Effector memory CD8-positive, alpha-beta T cell (primary cell): Measurements from ENCODE around the gene VWF.

ENCODE experiments used
- ATAC-seq: fragments of 150-1000 bp; cut with Tn5 transposase; replicated peaks from 2 replicates; pipeline ENCODE4 v1.10.0; 2021; ENCODE audit warnings: mild to moderate bottlenecking, moderate library complexity
- DNase-seq, 3 experiments: peaks; one replicate each; pipeline ENCODE4 v3.0.0; 2021
- H3K27ac Mint-ChIP-seq, 2 donors: one replicate each; pipeline ENCODE4 v1.8.0; 2022; ENCODE audit warnings: mild to moderate bottlenecking in 2 of 2, mixed read lengths in 2 of 2, moderate library complexity in 2 of 2
- H3K27me3 Mint-ChIP-seq, 2 donors: one replicate each; pipeline ENCODE4 v1.8.0; 2022; ENCODE audit warnings: mixed read lengths in 2 of 2
- H3K36me3 Mint-ChIP-seq: one replicate; pipeline ENCODE4 v1.8.0; 2022; ENCODE audit warnings: mild to moderate bottlenecking, moderate library complexity, mixed read lengths; ENCODE audit not compliant: insufficient read depth
- H3K4me1 Mint-ChIP-seq, 2 donors: one replicate each; pipeline ENCODE4 v1.8.0; 2022; ENCODE audit warnings: low read depth in 2 of 2, mixed read lengths in 2 of 2
- H3K4me3 Mint-ChIP-seq, 2 donors: one replicate each; pipeline ENCODE4 v1.8.0; 2022; ENCODE audit warnings: mild to moderate bottlenecking in 2 of 2, mixed read lengths in 2 of 2, moderate library complexity in 2 of 2
- H3K9me3 Mint-ChIP-seq, 2 donors: one replicate each; pipeline ENCODE4 v1.8.0; 2022; ENCODE audit warnings: mixed read lengths in 2 of 2

The VWF gene

DNA sequence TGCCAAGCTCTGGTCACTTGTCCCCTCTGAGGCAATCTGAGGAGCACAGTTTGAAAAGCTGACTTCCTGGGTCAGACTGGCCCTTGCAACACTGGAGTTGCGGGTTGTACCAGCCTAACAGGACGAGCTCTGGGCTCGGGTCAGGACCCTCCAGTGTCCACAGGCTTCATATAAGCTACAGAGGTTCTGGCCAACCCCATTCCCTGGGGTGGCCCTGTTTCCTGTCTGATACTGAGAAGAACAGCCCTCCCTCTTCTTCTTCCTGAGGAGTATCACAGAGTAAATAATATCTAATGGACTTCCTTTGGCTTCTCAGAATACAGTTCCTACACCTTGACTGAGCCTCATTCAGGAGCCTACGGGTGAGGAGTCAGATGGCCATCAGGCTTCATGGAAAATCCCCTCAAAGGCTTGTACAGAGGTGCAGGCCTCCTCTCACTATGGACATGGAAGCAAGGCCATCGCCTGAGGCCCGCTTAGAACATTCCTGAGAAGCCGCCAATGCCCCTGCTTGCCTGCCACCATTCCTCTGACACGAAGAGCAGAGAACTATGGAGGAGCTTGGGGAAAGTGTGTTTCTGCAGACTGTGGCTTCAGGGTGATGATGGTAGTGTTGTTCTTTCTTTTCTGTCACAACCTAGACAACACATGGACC lies 150.9 kb downstream of the VWF start:
- peaks cover 77 to 86% of the 10 kb centered on the region in 2 donors for H3K27me3 Mint-ChIP-seq
- H3K4me3 Mint-ChIP-seq = no peak overlapping the region
- no peak overlapping the region for H3K27ac Mint-ChIP-seq
- no peaks in the 10 kb centered on the region for H3K9me3 Mint-ChIP-seq
- DNase-seq (no peak), ATAC-seq (no peak)
- no peaks in the 10 kb centered on the region for H3K36me3 Mint-ChIP-seq
- no peaks in the 10 kb centered on the region for H3K4me1 Mint-ChIP-seq

DNA sequence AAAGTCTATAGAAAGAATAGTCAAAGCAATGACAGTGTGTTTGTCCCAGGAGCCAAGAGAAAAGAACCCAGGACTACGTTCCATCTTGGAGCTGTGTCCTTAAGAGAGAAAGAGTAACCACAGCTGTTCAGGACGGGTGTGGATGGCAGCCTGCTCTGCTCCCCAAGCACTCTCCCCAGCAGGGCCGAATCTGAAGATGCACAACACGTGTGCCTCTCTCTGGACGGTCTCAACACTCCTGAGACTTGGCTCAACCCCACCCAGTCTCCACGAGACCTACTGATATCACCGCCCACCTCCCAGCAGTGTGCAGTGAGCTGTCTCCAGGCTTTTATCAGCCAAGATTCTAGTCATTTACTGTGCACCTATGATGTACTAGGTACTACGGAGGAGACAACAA lies 152.1 kb downstream of the VWF start:
- ATAC-seq (no peak), DNase-seq (no peak)
- Mint-ChIP-seq H3K4me1 (no peaks in the 10 kb centered on the region), H3K27ac (no peak overlapping the region), H3K27me3 (peaks cover 77 to 97% of the 10 kb centered on the region in 2 donors), H3K9me3 (no peaks in the 10 kb centered on the region), H3K4me3 (no peak overlapping the region), H3K36me3 (no peaks in the 10 kb centered on the region)

DNA sequence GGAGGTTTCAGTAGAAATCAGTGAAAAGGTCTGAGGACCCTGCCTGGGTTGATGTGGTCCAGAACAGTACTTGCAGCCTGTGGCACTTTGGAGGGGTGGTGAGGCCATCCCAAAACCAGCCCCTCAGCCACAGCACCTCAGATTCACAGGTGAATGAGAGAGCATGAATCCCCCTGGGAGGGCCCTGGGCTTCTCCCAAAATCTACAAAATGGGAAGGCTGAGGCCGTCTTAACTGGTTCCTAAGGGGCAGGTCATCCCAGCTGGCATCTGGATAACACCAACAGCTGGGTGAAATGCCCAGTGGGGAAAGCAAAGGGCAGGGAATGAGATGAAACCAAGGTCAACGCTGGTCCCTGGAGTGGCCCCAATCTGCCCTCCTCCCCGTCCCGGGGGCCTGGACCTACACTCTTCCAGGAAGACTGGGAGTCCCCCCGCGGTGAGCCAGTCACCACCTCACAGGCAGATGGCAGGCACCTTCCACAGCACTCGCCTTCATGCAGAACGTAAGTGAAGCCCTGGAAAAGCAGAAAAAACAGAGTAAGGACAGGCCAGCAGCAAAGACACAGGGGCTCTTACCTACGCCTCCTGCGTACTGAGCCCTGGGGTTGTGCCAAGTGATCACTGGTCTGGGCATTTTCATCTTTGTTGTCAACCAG lies 153.1 kb downstream of the VWF start:
- H3K4me3 Mint-ChIP-seq = no peak overlapping the region
- H3K27me3 Mint-ChIP-seq = peaks cover 67 to 92% of the 10 kb centered on the region in 2 donors
- no peaks in the 10 kb centered on the region for H3K36me3 Mint-ChIP-seq

DNA sequence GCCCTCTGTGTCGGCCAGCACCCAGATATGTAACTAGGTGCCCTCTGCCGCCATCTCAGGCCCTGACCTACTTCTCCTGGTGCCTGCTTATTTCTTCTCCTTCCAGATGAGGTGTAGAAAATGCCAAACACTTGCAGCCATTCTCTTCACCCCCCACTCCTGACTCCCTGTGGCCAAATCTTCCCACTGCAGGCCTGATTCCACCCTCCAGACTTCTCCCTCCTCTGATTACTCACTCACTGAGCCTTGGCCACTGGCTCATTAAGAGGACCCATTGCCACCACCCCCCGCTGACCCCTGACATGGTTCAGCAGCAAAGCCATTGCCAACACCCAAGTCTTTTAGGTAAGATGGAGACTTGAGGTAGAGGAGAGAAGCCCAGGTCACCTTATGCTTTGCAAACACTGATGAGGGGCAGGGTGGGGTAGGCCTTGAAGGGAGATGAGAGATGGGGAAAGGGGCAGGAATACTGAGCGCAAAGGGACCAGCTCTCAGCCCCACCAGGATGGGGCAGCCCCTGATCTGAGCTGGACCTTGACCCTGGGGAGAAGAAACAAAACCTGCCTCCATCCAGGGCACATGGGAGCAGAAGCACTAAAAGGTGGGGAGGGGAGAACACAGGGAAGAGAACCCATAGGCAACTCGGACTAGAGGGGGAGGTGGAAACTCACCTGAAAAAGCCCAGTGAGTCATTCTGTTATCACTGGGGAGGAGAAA lies 154.3 kb downstream of the VWF start:
- DNase-seq (no peak), ATAC-seq (no peak)
- no peak overlapping the region for H3K27ac Mint-ChIP-seq
- no peak overlapping the region for H3K4me3 Mint-ChIP-seq
- H3K36me3 Mint-ChIP-seq = no peaks in the 10 kb centered on the region
- no peaks in the 10 kb centered on the region for H3K9me3 Mint-ChIP-seq
- H3K4me1 Mint-ChIP-seq = peaks cover 0 to 4% of the 10 kb centered on the region in 2 donors
- H3K27me3 Mint-ChIP-seq = peaks cover 64 to 92% of the 10 kb centered on the region in 2 donors

More for the DNA sequence above, 153.1 kb downstream of the VWF start:
- DNase-seq (no peak), ATAC-seq (no peak)
- H3K27ac Mint-ChIP-seq = no peak overlapping the region
- H3K4me1 Mint-ChIP-seq = no peaks in the 10 kb centered on the region
- H3K9me3 Mint-ChIP-seq = no peaks in the 10 kb centered on the region

DNA sequence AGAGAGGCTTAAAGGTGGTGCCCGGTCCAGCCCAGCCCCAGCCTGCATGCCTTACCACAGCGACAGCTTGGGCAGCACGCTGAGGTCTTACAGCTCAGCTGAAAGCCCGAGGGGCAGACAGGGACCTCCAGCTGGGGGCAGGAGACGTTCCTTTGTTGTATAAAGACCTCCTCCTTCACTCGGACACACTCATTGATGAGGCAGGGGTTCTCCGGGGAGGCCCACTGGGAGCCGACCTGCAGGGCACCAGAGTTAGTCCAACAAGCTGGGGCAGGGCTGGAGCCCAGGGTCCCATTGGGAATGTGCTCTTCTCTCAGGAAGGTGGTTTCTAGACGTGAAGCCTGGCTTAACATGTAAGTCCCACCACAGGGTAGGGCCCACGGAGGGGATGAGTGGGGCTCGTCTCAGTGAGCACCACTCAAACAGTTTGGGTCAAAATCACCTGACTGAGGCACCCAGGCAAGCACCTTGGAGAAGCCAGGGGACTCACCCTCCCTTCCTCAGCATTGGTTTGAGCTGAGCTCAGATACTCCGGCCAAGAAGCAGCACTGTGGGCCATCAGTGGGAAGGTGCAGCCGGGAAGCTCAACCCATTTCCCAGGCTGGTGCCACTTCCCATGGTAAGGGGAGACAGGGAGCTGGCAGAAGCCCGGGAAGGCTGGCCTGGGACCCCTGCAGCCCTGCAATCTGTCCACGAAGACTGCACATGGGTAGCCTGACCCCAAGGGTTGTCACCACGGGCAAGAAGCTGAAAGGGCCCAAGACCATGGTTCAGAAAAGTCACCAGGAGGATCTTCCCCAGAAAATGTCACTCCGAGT lies 155.1 kb downstream of the VWF start:
- Mint-ChIP-seq H3K27ac (no peak overlapping the region), H3K4me1 (peaks cover 0 to 4% of the 10 kb centered on the region in 2 donors), H3K27me3 (peaks cover 59 to 92% of the 10 kb centered on the region in 2 donors), H3K4me3 (no peak overlapping the region), H3K9me3 (no peaks in the 10 kb centered on the region), H3K36me3 (no peaks in the 10 kb centered on the region)
- ATAC-seq (no peak), DNase-seq (no peak)

DNA sequence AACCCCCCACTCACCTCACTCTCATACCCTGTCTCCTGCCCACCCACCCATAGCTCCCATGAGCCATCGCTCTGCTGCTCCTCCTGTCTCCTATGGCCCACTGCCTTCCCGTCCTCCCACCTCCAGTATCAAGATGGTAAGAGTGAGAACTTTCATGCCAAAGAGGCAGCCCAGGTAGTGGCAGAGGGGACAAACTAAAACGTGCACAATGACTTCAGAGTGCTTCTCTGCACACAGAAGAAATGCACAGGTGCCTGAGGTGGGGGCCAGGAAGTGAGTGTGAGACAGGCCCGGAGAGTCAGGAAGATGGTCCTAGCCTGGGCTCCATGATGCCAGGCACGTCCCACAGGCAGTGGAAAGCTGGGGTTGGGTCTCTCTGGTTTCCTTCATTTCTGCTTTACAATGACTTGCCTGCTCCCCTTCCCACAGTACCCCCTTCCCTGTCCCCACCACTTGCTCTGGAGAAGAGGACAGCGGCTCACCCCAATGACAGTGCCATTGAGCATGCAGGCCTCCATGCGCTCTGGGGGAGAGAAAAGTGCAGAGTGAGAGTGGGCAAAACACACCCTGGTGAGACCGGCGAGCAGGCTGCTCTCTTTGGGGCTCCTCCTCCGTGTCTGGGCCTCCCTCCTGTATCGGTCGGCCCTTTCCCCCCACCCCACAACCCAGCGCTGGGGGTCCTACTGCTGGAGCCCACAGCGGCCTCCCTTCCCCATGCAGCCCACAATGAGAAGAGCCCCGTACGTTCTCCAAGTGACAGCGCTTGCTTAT lies 156.6 kb downstream of the VWF start:
- ATAC-seq (no peak), DNase-seq (no peak)
- Mint-ChIP-seq H3K36me3 (no peaks in the 10 kb centered on the region), H3K4me1 (peaks cover 0 to 4% of the 10 kb centered on the region in 2 donors), H3K4me3 (no peak overlapping the region), H3K9me3 (no peaks in the 10 kb centered on the region), H3K27me3 (peaks cover 47 to 79% of the 10 kb centered on the region in 2 donors), H3K27ac (no peak overlapping the region)

DNA sequence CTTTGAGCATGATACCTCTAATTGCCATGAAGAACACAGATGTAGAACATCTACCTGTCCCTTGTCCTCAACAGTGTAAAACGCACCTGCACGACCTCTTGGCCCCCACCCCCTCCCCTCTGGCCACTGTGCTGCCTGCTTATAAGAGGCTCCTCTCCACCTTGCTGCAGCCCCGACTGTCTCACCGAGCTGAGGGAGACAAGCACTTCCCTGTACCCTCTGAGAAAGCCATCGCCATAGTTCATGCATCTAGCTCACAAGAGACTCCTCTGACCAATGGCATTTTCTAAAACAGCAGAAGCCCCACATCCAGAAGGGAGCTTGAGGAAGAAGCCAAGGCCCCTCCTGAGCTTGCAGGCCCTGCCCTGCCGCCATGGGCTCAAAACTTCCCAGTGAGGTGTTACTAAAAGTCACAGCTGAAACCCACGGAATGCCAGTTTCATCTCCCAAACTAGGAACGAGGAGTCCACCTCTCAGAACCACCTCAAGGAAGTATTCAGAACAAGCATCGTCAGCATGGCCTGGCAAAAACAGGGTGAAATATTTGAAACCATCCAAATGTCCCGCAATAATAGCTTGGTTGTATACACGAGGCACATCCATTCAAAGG lies 157.9 kb downstream of the VWF start:
- no peak for ATAC-seq
- H3K9me3 Mint-ChIP-seq = no peaks in the 10 kb centered on the region
- no peak for DNase-seq
- H3K27me3 Mint-ChIP-seq = peaks cover 38 to 67% of the 10 kb centered on the region in 2 donors
- peaks cover 0 to 4% of the 10 kb centered on the region in 2 donors for H3K4me1 Mint-ChIP-seq
- H3K4me3 Mint-ChIP-seq = no peak overlapping the region
- H3K36me3 Mint-ChIP-seq = no peaks in the 10 kb centered on the region
- H3K27ac Mint-ChIP-seq = no peak overlapping the region

DNA sequence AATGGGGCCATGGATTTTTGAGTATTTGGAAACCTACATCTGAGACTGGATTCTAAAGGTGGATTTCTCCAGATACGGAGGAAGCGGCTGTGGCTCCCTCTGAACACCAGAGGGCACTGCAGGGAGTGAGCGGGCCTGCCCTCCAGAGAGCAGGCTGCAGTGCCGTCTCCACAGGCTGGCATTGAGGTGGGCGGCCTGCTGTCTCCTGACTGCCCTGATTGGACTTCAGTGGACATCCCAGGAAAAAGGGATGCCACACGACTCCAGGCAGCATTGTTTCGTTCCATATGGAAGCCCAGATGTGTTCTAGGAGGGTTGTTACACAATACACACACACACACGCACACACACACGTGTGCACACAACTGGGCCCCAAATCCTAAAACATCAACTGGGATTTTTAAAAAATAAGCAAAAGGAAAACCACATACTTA lies 158.5 kb downstream of the VWF start:
- peak; percentile 13 to 41 (median 17) for DNase-seq
- peak; percentile 60 for ATAC-seq
- H3K27me3 Mint-ChIP-seq = peaks cover 32 to 61% of the 10 kb centered on the region in 2 donors
- no peak overlapping the region for H3K27ac Mint-ChIP-seq
- H3K9me3 Mint-ChIP-seq = no peaks in the 10 kb centered on the region
- H3K4me1 Mint-ChIP-seq = peaks cover 0 to 4% of the 10 kb centered on the region in 2 donors
- no peak overlapping the region for H3K4me3 Mint-ChIP-seq
- H3K36me3 Mint-ChIP-seq = no peaks in the 10 kb centered on the region

DNA sequence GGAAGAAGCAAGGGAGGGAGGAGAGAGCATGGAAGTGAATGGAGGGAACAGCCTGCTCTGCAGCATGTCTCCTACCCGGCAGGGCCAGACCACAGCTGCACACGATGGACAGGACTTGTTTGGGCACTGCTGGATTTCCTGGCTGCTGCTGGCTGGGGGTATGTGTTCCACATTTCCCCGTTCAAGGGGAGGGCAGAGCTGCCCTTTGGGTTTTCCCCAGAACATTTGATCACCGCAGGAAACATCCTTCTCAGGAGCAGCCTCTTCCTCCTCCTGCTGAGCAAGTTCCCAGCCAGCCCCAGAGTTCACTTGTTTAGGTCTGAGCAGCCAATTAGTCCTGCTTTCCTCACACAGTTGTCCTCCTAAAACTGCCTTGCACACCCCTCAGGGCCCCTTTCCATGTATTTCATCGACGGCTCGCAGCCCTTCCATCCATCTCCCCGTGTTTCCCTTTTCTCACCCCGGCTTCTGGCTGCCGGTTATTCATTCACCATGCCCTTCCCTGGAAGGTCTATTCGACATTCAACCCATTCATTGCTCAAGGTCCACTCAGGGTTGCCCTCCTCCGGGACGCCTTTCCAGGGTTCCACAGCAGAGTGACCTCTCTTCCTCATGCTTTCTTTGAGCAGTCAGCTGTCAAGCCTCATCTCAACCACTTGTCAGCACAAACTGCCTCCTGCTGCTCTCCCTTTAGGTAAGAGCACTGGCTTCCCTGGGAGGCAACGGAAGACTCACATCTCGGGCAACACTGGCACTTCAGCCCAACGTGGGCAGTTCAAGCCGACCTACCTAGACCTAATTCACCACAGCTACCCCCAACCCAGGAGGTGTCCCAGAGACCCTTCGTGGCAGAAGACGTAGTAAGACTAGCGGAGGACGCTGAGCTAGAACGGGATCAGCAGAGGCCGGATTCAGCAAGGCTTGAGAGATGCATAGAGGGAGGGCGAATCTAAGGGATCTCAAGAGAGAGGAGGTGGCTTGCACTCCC lies 159.3 kb downstream of the VWF start:
- no peaks in the 10 kb centered on the region for H3K36me3 Mint-ChIP-seq
- H3K27ac Mint-ChIP-seq = no peak overlapping the region
- H3K9me3 Mint-ChIP-seq = no peaks in the 10 kb centered on the region
- DNase-seq = no peak
- no peak for ATAC-seq
- no peak overlapping the region for H3K4me3 Mint-ChIP-seq
- peaks cover 0 to 4% of the 10 kb centered on the region in 2 donors for H3K4me1 Mint-ChIP-seq
- H3K27me3 Mint-ChIP-seq = peaks cover 24 to 53% of the 10 kb centered on the region in 2 donors

DNA sequence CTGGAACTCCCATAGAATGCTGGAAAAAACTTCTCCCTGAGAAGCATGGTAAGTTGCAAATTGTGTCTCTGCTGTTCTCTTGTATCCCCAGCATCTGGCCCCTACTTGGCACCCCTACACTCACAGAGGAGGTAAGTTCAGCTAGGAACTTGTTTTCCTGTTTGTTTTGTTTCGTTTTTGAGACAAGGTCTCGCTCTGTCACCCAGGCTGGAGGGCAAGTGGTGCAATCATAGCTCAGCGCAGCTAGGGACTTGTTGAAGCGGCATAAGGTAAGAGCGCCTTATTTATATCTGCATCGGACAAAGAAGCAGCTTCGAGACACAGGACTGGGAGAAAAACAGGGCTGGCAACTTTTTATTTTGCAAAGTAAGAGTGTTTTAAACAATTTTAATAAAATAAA lies 161.0 kb downstream of the VWF start:
- H3K27ac Mint-ChIP-seq = no peak overlapping the region
- no peaks in the 10 kb centered on the region for H3K36me3 Mint-ChIP-seq
- no peak for ATAC-seq
- no peak for DNase-seq
- no peaks in the 10 kb centered on the region for H3K9me3 Mint-ChIP-seq
- peaks cover 14 to 42% of the 10 kb centered on the region in 2 donors for H3K27me3 Mint-ChIP-seq
- H3K4me3 Mint-ChIP-seq = no peak overlapping the region
- H3K4me1 Mint-ChIP-seq = peaks cover 0 to 4% of the 10 kb centered on the region in 2 donors

DNA sequence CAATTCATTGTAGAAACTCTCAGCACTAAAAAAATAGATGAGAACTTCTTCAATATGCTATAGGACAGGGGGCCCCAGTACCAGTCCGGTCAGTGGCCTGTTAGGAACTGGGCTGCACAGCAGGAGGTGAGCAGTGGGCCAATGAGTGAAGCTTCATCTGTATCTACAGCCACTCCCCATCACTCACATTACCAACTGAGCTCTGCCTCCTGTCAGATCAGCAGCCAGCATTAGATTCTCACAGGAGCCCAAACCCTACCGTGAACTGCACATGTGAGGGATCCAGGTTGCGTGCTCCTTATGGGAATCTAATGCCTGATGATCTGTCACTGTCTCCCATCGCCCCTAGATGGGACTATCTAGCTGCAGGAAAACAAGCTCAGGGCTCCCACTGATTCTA lies 163.7 kb downstream of the VWF start:
- DNase-seq = no peak
- Mint-ChIP-seq H3K4me1 (peaks cover 0 to 2% of the 10 kb centered on the region in 2 donors), H3K27ac (no peak overlapping the region), H3K4me3 (no peak overlapping the region), H3K9me3 (no peaks in the 10 kb centered on the region), H3K36me3 (no peaks in the 10 kb centered on the region), H3K27me3 (peaks cover 29 to 33% of the 10 kb centered on the region in 2 donors)
- ATAC-seq = no peak
